Measurements from ENCODE around the gene COG1. TPM values are rescaled to one million over a fixed set of nuclear protein-coding genes. Genes with fewer than 3 reads are reported as not detected.

The COG1 gene
- total RNA-seq, 1 donor from 2014 or later = 11.7 TPM

DNA sequence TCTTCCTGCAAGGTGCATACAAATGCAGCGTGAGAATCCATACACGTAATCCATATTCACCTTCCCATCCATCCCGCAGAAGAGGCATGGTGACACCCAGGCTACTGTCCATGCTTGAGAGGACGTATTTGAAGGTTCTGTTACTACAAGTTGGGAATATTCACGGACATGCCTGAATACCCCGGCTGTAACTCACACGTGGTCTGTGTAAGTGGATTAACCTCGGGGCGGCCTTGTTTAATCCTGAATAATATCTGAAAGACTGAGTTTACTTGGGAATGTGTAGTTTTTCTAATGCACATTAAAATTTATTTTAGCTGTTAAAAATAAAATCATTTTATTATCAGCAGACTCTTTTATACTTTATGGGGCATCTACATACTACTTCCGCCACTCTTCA lies 55.7 kb downstream of the COG1 start:
- no peak overlapping the region for H3K4me2 ChIP-seq
- Mint-ChIP-seq H3K4me1 (peaks cover 13% of the 10 kb centered on the region), H3K9me3 (no peaks in the 10 kb centered on the region), H3K36me3 (peaks cover 8% of the 10 kb centered on the region), H3K27me3 (ENCODE audit: insufficient read depth, low read depth) (peaks cover 2% of the 10 kb centered on the region), H3K27ac (peak overlapping the region; percentile 11), H3K4me3 (no peak overlapping the region)
- no peaks in the 10 kb centered on the region for H3K79me2 ChIP-seq (ENCODE audit: low read depth)
- no peak for DNase-seq (ENCODE audit: low spot score)
- no peaks in the 10 kb centered on the region for H3K9me3 ChIP-seq (ENCODE audit: low read depth)
- no peak overlapping the region for H3K4me3 ChIP-seq
- no peak overlapping the region for H3K27ac ChIP-seq
- H3F3A ChIP-seq (ENCODE audit: low read depth) = peaks cover 7% of the 10 kb centered on the region
- no peak overlapping the region for H2AFZ ChIP-seq (replicated peaks)
- TF ChIP-seq EZH2phosphoT487 (IDR thresholded peaks at IDR 0.05) (no peak), EZH2 (IDR thresholded peaks at IDR 0.05) (no peak), CTCF (IDR thresholded peaks at IDR 0.05) (no peak)
- H3K9ac ChIP-seq = no peak overlapping the region
- H3K36me3 ChIP-seq = no peaks in the 10 kb centered on the region
- peaks cover 6% of the 10 kb centered on the region for H3K27me3 ChIP-seq
- H3K4me1 ChIP-seq = no peaks in the 10 kb centered on the region
- H4K20me1 ChIP-seq (ENCODE audit: low read depth) = peaks cover 6% of the 10 kb centered on the region

GRCh38 chr17:73249700-73250099 lies 56.8 kb downstream of the COG1 start:
- Mint-ChIP-seq H3K36me3 (peaks cover 6% of the 10 kb centered on the region), H3K27ac (no peak overlapping the region), H3K4me3 (no peak overlapping the region), H3K27me3 (ENCODE audit: insufficient read depth, low read depth) (peaks cover 2% of the 10 kb centered on the region), H3K4me1 (peaks cover 13% of the 10 kb centered on the region), H3K9me3 (no peaks in the 10 kb centered on the region)
- no peak overlapping the region for H3K9ac ChIP-seq
- no peaks in the 10 kb centered on the region for H3K36me3 ChIP-seq
- H2AFZ ChIP-seq (replicated peaks) = no peak overlapping the region
- no peak for DNase-seq (ENCODE audit: low spot score)
- H3K27me3 ChIP-seq = peaks cover 15% of the 10 kb centered on the region
- peaks cover 11% of the 10 kb centered on the region for H3F3A ChIP-seq (ENCODE audit: low read depth)
- TF ChIP-seq EZH2phosphoT487 (IDR thresholded peaks at IDR 0.05) (no peak), CTCF (IDR thresholded peaks at IDR 0.05) (no peak), EZH2 (IDR thresholded peaks at IDR 0.05) (no peak)
- H3K9me3 ChIP-seq (ENCODE audit: low read depth) = no peaks in the 10 kb centered on the region
- no peak overlapping the region for H3K27ac ChIP-seq
- no peak overlapping the region for H3K4me3 ChIP-seq
- no peaks in the 10 kb centered on the region for H3K79me2 ChIP-seq (ENCODE audit: low read depth)
- no peak overlapping the region for H3K4me2 ChIP-seq
- peaks cover 6% of the 10 kb centered on the region for H4K20me1 ChIP-seq (ENCODE audit: low read depth)
- H3K4me1 ChIP-seq = no peaks in the 10 kb centered on the region

DNA sequence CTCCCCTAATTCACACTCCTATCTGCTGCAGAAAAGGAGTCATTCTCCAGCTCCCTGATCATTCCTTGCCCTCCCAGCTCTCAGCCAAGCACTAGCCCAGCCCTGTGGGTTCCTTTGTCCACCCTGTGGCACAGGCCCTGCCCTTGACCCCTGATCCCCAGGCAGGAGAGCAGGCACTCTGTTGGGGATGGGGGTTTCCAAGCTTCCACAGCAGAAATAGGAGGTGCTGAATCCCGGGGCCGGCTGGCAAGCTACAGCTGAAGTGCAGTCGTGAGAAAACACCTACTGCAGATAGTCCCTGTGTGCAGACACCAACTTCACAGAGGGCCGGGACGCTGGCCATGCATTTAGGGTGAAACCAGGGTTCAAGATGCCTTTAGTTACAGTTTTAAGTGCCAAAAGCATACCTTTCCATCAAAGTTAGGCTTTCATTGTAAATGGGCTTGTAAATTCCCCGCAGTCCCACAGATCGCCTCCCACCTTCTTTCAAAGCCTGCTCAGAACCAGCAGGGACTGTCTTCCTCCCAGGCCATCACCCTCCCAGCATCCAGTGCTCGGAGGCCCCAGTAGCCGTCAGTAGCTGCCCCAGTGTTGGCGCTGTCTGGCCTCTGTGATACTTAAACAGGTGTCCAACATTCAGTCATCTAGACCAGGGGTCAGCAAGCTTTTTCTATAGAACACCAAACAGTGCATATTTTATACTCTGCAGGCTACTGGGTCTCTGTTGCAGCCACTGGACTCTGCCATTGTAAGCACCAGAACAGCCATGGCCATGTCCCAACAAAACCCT lies 58.2 kb downstream of the COG1 start:
- Mint-ChIP-seq H3K9me3 (no peaks in the 10 kb centered on the region), H3K36me3 (peaks cover 5% of the 10 kb centered on the region), H3K4me3 (no peak overlapping the region), H3K27ac (peak overlapping the region; percentile 51), H3K27me3 (ENCODE audit: insufficient read depth, low read depth) (peaks cover 2% of the 10 kb centered on the region), H3K4me1 (peaks cover 20% of the 10 kb centered on the region)
- no peak overlapping the region for H3K4me3 ChIP-seq
- H3K36me3 ChIP-seq = no peaks in the 10 kb centered on the region
- H3K27ac ChIP-seq = no peak overlapping the region
- no peak for DNase-seq (ENCODE audit: low spot score)
- TF ChIP-seq CTCF (IDR thresholded peaks at IDR 0.05) = no peak
- TF ChIP-seq EZH2 (IDR thresholded peaks at IDR 0.05) = no peak
- no peak for TF ChIP-seq EZH2phosphoT487 (IDR thresholded peaks at IDR 0.05)
- H3K4me2 ChIP-seq = no peak overlapping the region
- H3K27me3 ChIP-seq = peaks cover 15% of the 10 kb centered on the region
- H3K9me3 ChIP-seq (ENCODE audit: low read depth) = no peaks in the 10 kb centered on the region
- no peak overlapping the region for H2AFZ ChIP-seq (replicated peaks)
- no peaks in the 10 kb centered on the region for H3K79me2 ChIP-seq (ENCODE audit: low read depth)
- H3K9ac ChIP-seq = no peak overlapping the region
- H3K4me1 ChIP-seq = peaks cover 3% of the 10 kb centered on the region
- peaks cover 6% of the 10 kb centered on the region for H4K20me1 ChIP-seq (ENCODE audit: low read depth)
- H3F3A ChIP-seq (ENCODE audit: low read depth) = peaks cover 11% of the 10 kb centered on the region
